GM18907 (cell line): ENCODE results near the gene DLG5.

Experiments used
- ATAC-seq: cut with Tn5 transposase; IDR thresholded peaks from one replicate; pipeline ENCODE4 v1.9.1; 2021; ENCODE audit warnings: mild to moderate bottlenecking, moderate library complexity; ENCODE audit not compliant: unreplicated experiment

Gene DLG5

GRCh38 chr10:77926566-77927401 lies at the start of gene DLG5:
Gene DLG5, minus strand, starts transcription at chr10:77926755. Its CDS starts 235 bp downstream, at chr10:77926520.
- peak; percentile 56 for ATAC-seq

GRCh38 chr10:77975086-77975666 lies 48.6 kb upstream of the DLG5 start:
- ATAC-seq, result no peak

- ATAC-seq, result no peak
Measured at GRCh38 chr10:77974396-77975074, 48.0 kb upstream of the DLG5 start.

- ATAC-seq, result no peak
Measured at GRCh38 chr10:77973276-77973675, 46.7 kb upstream of the DLG5 start.

GRCh38 chr10:77972148-77972547 lies 45.6 kb upstream of the DLG5 start:
- no peak for ATAC-seq

GRCh38 chr10:77971804-77972144 lies 45.2 kb upstream of the DLG5 start:
- no peak for ATAC-seq

- no peak for ATAC-seq
Measured at GRCh38 chr10:77970869-77971803, 44.6 kb upstream of the DLG5 start.

- no peak for ATAC-seq
Measured at GRCh38 chr10:77969114-77969513, 42.6 kb upstream of the DLG5 start.

- no peak for ATAC-seq
Measured at GRCh38 chr10:77967611-77968022, 41.1 kb upstream of the DLG5 start.

GRCh38 chr10:77965294-77965693 lies 38.7 kb upstream of the DLG5 start:
- ATAC-seq, result no peak

GRCh38 chr10:77964811-77965210 lies 38.3 kb upstream of the DLG5 start:
- no peak for ATAC-seq

GRCh38 chr10:77963901-77964300 lies 37.3 kb upstream of the DLG5 start:
- no peak for ATAC-seq

- ATAC-seq, result no peak
Measured at GRCh38 chr10:77962350-77963146, 36.0 kb upstream of the DLG5 start.

- no peak for ATAC-seq
Measured at GRCh38 chr10:77961668-77962067, 35.1 kb upstream of the DLG5 start.

GRCh38 chr10:77960829-77961329 lies 34.3 kb upstream of the DLG5 start:
- ATAC-seq, result no peak

GRCh38 chr10:77959887-77960455 lies 33.4 kb upstream of the DLG5 start:
- ATAC-seq, result no peak

- ATAC-seq, result no peak
Measured at GRCh38 chr10:77959384-77959783, 32.8 kb upstream of the DLG5 start.

- no peak for ATAC-seq
Measured at GRCh38 chr10:77955136-77955535, 28.6 kb upstream of the DLG5 start.

GRCh38 chr10:77949167-77949566 lies 22.6 kb upstream of the DLG5 start:
- no peak for ATAC-seq

- ATAC-seq, result no peak
Measured at GRCh38 chr10:77946084-77946483, 19.5 kb upstream of the DLG5 start.
